ENCODE data around the gene TMEM82. TPM values are rescaled to one million over a fixed set of nuclear protein-coding genes. Genes with fewer than 3 reads are reported as not detected.

TMEM82 gene
- total RNA-seq, 2 experiments from 2014 or later, result not detected

- no peak overlapping the region for H3K27ac Mint-ChIP-seq
- no peak for DNase-seq
- CTCF ChIA-PET, result interaction anchor here (0.6 to 1.2 kb wide), 4 partner anchors 10 to 457 kb away, joined by 3 to 4 read pairs (median 4); no protein-coding TSS in a partner anchor
- H3K9me3 Mint-ChIP-seq, result no peaks in the 10 kb centered on the region
- no peaks in the 10 kb centered on the region for H3K27me3 Mint-ChIP-seq
- H3K36me3 Mint-ChIP-seq (ENCODE audit: low read depth), result peaks cover 19% of the 10 kb centered on the region
- H3K4me1 Mint-ChIP-seq, result no peaks in the 10 kb centered on the region
- POLR2A ChIA-PET, result no interaction called here
- no peak overlapping the region for H3K4me3 Mint-ChIP-seq
These were observed 18.6 kb upstream of the TMEM82 start for GRCh38 chr1:15723631-15724246.

GRCh38 chr1:15724949-15725880, 17.1 kb upstream of the TMEM82 start:
- Mint-ChIP-seq H3K4me1 (no peaks in the 10 kb centered on the region), H3K36me3 (ENCODE audit: low read depth) (peaks cover 19% of the 10 kb centered on the region), H3K4me3 (no peak overlapping the region), H3K27me3 (no peaks in the 10 kb centered on the region), H3K9me3 (no peaks in the 10 kb centered on the region), H3K27ac (no peak overlapping the region)
- ChIA-PET POLR2A (no interaction called here), CTCF (no interaction called here)
- DNase-seq, result no peak

- no peak for DNase-seq
- H3K4me1 Mint-ChIP-seq, result no peaks in the 10 kb centered on the region
- no peaks in the 10 kb centered on the region for H3K27me3 Mint-ChIP-seq
- no peak overlapping the region for H3K4me3 Mint-ChIP-seq
- POLR2A ChIA-PET, result no interaction called here
- H3K9me3 Mint-ChIP-seq, result no peaks in the 10 kb centered on the region
- H3K36me3 Mint-ChIP-seq (ENCODE audit: low read depth), result peaks cover 18% of the 10 kb centered on the region
- H3K27ac Mint-ChIP-seq, result no peak overlapping the region
- CTCF ChIA-PET, result no interaction called here
These were observed 15.8 kb upstream of the TMEM82 start for GRCh38 chr1:15726508-15726907.

GRCh38 chr1:15727021-15727420, 15.3 kb upstream of the TMEM82 start:
- H3K4me1 Mint-ChIP-seq, result no peaks in the 10 kb centered on the region

GRCh38 chr1:15727424-15727823, 14.9 kb upstream of the TMEM82 start:
- ChIA-PET CTCF (no interaction called here), POLR2A (no interaction called here)
- no peaks in the 10 kb centered on the region for H3K27me3 Mint-ChIP-seq
- H3K9me3 Mint-ChIP-seq, result no peaks in the 10 kb centered on the region
- no peak overlapping the region for H3K27ac Mint-ChIP-seq
- no peak overlapping the region for H3K4me3 Mint-ChIP-seq
- H3K4me1 Mint-ChIP-seq, result no peaks in the 10 kb centered on the region
- DNase-seq, result no peak
- peaks cover 22% of the 10 kb centered on the region for H3K36me3 Mint-ChIP-seq (ENCODE audit: low read depth)

More at GRCh38 chr1:15727021-15727420, 15.3 kb upstream of the TMEM82 start:
- POLR2A ChIA-PET, result no interaction called here
- Mint-ChIP-seq H3K27ac (no peak overlapping the region), H3K4me3 (no peak overlapping the region), H3K27me3 (no peaks in the 10 kb centered on the region), H3K36me3 (ENCODE audit: low read depth) (peaks cover 19% of the 10 kb centered on the region), H3K9me3 (no peaks in the 10 kb centered on the region)
- CTCF ChIA-PET, result no interaction called here
- no peak for DNase-seq

GRCh38 chr1:15727866-15728534, 14.3 kb upstream of the TMEM82 start:
- Mint-ChIP-seq H3K27ac (no peak overlapping the region), H3K27me3 (no peaks in the 10 kb centered on the region), H3K4me1 (no peaks in the 10 kb centered on the region), H3K36me3 (ENCODE audit: low read depth) (peaks cover 20% of the 10 kb centered on the region), H3K4me3 (no peak overlapping the region), H3K9me3 (no peaks in the 10 kb centered on the region)
- POLR2A ChIA-PET, result no interaction called here
- DNase-seq, result no peak
- CTCF ChIA-PET, result no interaction called here

- no peaks in the 10 kb centered on the region for H3K9me3 Mint-ChIP-seq
- ChIA-PET POLR2A (no interaction called here), CTCF (no interaction called here)
- H3K4me1 Mint-ChIP-seq, result no peaks in the 10 kb centered on the region
- no peak for DNase-seq
- H3K4me3 Mint-ChIP-seq, result no peak overlapping the region
- H3K27ac Mint-ChIP-seq, result no peak overlapping the region
- peaks cover 20% of the 10 kb centered on the region for H3K36me3 Mint-ChIP-seq (ENCODE audit: low read depth)
- no peaks in the 10 kb centered on the region for H3K27me3 Mint-ChIP-seq
These were observed 13.2 kb upstream of the TMEM82 start for GRCh38 chr1:15728937-15729657.

GRCh38 chr1:15730423-15730822, 11.9 kb upstream of the TMEM82 start:
- DNase-seq, result no peak
- H3K27me3 Mint-ChIP-seq, result no peaks in the 10 kb centered on the region
- no peak overlapping the region for H3K27ac Mint-ChIP-seq
- no peak overlapping the region for H3K4me3 Mint-ChIP-seq
- peaks cover 20% of the 10 kb centered on the region for H3K36me3 Mint-ChIP-seq (ENCODE audit: low read depth)
- H3K9me3 Mint-ChIP-seq, result no peaks in the 10 kb centered on the region
- no peaks in the 10 kb centered on the region for H3K4me1 Mint-ChIP-seq
- ChIA-PET CTCF (no interaction called here), POLR2A (no interaction called here)

GRCh38 chr1:15730936-15731335, 11.4 kb upstream of the TMEM82 start:
- Mint-ChIP-seq H3K36me3 (ENCODE audit: low read depth) (peaks cover 20% of the 10 kb centered on the region), H3K27ac (no peak overlapping the region), H3K4me3 (no peak overlapping the region), H3K27me3 (no peaks in the 10 kb centered on the region), H3K9me3 (no peaks in the 10 kb centered on the region), H3K4me1 (no peaks in the 10 kb centered on the region)
- ChIA-PET POLR2A (no interaction called here), CTCF (no interaction called here)
- DNase-seq, result no peak

GRCh38 chr1:15731735-15732685, 10.3 kb upstream of the TMEM82 start:
- H3K4me1 Mint-ChIP-seq, result no peaks in the 10 kb centered on the region
- no peak overlapping the region for H3K4me3 Mint-ChIP-seq
- CTCF ChIA-PET, result interaction anchor here (0.6 to 1.1 kb wide), 2 partner anchors 10 to 66 kb away, joined by 3 to 6 read pairs; partner anchors contain the start of gene TMEM82
- H3K27me3 Mint-ChIP-seq, result no peaks in the 10 kb centered on the region
- POLR2A ChIA-PET, result interaction anchor here (0.6 kb wide), 1 partner anchor 13 kb away, joined by 4 read pairs; no protein-coding TSS in a partner anchor
- DNase-seq, result no peak
- H3K27ac Mint-ChIP-seq, result no peak overlapping the region
- H3K9me3 Mint-ChIP-seq, result no peaks in the 10 kb centered on the region
- peaks cover 20% of the 10 kb centered on the region for H3K36me3 Mint-ChIP-seq (ENCODE audit: low read depth)

- no peaks in the 10 kb centered on the region for H3K4me1 Mint-ChIP-seq
- ChIA-PET POLR2A (no interaction called here), CTCF (interaction anchor here (0.6 to 1.1 kb wide), 3 partner anchors 9 to 67 kb away, joined by 3 to 6 read pairs (median 3); partner anchors contain the start of gene TMEM82)
- no peaks in the 10 kb centered on the region for H3K9me3 Mint-ChIP-seq
- H3K36me3 Mint-ChIP-seq (ENCODE audit: low read depth), result peaks cover 19% of the 10 kb centered on the region
- H3K27ac Mint-ChIP-seq, result no peak overlapping the region
- DNase-seq, result no peak
- H3K27me3 Mint-ChIP-seq, result no peaks in the 10 kb centered on the region
- H3K4me3 Mint-ChIP-seq, result no peak overlapping the region
These were observed 9.6 kb upstream of the TMEM82 start for GRCh38 chr1:15732686-15733081.

GRCh38 chr1:15733218-15733725, 9.0 kb upstream of the TMEM82 start:
- H3K27ac Mint-ChIP-seq, result peak overlapping the region; percentile 54
- no peaks in the 10 kb centered on the region for H3K27me3 Mint-ChIP-seq
- H3K4me3 Mint-ChIP-seq, result no peak overlapping the region

More at GRCh38 chr1:15733218-15733725, 9.0 kb upstream of the TMEM82 start:
- CTCF ChIA-PET, result interaction anchor here (0.9 kb wide), 1 partner anchor 30 kb away, joined by 3 read pairs; no protein-coding TSS in a partner anchor
- POLR2A ChIA-PET, result no interaction called here
- Mint-ChIP-seq H3K36me3 (ENCODE audit: low read depth) (peaks cover 14% of the 10 kb centered on the region), H3K9me3 (no peaks in the 10 kb centered on the region), H3K4me1 (no peaks in the 10 kb centered on the region)
- DNase-seq, result no peak
